Esophagus squamous epithelium (tissue), 4 donors: ENCODE measurements around the gene ANAPC16.

Source experiments
- POLR2A ChIP-seq, 4 donors: fragments of 450-650 bp; IDR thresholded peaks; one replicate each; pipeline ENCODE4 v1.6.1; 2017; ENCODE audit warnings: antibody characterized with exemption in 4 of 4, mild to moderate bottlenecking in 4 of 4, moderate library complexity in 3 of 4
- TF ChIP-seq, protein P1 (sequence below), 6 experiments: fragments of 450-650 bp in 4 of 6; fragments of 200-600 bp in 2 of 6; sonication (generic) in 2 of 6; IDR thresholded peaks; one replicate each; pipeline ENCODE4 v1.5.1; 2016 to 2019; ENCODE audit warnings: antibody characterized with exemption in 6 of 6, mild to moderate bottlenecking in 4 of 6, moderate library complexity in 4 of 6

DNA sequence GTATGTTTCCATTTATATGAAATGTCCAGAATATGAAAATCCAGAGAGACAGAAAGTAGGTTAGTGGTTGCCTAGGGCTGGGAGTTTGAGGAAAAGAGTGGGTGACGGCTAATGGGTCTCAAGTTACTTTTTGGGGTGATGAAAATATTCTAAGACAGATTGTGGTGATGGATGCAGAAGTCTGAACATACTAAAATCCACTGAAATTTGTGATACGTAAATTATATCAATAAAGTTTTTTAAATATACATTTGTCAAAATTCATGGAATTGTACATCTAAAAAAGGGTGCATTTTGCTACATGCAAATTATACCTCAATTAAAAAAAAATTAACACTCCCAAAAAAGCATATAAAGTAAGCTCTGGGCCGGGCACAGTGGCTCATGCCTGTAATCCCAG is 67.3 kb downstream of the ANAPC16 start:
- TF ChIP-seq, protein P1, sequence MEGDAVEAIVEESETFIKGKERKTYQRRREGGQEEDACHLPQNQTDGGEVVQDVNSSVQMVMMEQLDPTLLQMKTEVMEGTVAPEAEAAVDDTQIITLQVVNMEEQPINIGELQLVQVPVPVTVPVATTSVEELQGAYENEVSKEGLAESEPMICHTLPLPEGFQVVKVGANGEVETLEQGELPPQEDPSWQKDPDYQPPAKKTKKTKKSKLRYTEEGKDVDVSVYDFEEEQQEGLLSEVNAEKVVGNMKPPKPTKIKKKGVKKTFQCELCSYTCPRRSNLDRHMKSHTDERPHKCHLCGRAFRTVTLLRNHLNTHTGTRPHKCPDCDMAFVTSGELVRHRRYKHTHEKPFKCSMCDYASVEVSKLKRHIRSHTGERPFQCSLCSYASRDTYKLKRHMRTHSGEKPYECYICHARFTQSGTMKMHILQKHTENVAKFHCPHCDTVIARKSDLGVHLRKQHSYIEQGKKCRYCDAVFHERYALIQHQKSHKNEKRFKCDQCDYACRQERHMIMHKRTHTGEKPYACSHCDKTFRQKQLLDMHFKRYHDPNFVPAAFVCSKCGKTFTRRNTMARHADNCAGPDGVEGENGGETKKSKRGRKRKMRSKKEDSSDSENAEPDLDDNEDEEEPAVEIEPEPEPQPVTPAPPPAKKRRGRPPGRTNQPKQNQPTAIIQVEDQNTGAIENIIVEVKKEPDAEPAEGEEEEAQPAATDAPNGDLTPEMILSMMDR (IDR thresholded peaks at IDR 0.05), result no peak
- no peak for TF ChIP-seq POLR2A (IDR thresholded peaks at IDR 0.05)
